HG02759 (cell line): ENCODE results near the gene PMEPA1.

ENCODE experiments used
- ATAC-seq: cut with Tn5 transposase; IDR thresholded peaks from one replicate; pipeline ENCODE4 v1.9.1; 2021; ENCODE audit warnings: mild to moderate bottlenecking, moderate library complexity; ENCODE audit not compliant: unreplicated experiment

PMEPA1 gene

DNA sequence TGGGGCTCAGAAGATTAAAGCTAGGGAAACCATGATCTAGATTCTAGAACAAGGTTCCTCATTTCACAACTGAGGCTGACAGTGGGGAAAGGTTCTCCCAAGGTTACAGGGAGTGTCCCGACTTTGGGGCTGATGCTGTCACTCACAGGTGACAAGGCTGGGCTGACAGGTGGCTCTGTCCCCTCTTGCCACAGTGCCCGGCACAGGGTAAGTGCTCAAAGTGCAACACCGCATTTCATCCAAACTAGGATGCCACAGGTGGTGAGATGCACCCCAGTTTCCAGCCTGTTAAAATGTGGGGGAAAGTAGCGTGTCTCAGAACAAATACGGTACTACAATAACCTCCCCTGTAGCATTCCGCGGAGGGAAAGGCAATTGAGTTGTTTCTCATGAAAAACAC lies 97.4 kb downstream of the PMEPA1 start:
- no peak for ATAC-seq

DNA sequence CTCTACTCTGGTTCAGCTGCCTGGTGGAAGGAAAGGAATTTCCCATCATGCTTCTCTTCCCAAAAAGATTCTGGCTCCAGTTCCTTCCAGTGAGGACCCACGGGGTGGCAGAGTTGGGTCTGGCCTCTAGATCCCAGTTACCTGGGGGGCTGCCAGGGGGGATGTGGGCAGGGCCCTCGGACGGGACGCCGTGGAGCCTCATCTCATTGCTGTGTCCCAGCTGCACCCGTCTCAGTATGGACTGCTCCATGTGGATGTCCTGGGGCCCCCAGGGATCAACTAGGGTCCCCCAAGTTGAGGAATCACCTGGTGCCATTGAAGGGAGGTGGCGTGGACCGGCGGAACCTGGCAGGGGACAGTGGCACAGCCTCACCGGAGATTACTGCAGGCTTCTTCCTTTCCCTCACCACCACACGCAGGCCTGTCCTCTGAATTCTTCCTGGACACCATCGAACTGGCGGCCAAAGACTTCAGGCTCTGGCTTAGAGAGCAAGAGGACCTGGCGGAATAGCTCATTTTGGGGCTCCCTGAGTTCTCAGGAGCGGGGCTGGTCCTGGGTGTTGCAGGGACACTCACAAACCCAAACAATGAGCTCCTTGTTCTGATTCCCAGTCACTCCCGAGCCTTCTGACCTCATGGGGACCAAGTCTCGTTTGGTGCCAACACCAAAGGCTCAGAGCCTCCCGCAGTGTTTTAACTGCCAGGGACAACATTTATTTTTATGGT lies 98.1 kb downstream of the PMEPA1 start:
- ATAC-seq, result no peak

DNA sequence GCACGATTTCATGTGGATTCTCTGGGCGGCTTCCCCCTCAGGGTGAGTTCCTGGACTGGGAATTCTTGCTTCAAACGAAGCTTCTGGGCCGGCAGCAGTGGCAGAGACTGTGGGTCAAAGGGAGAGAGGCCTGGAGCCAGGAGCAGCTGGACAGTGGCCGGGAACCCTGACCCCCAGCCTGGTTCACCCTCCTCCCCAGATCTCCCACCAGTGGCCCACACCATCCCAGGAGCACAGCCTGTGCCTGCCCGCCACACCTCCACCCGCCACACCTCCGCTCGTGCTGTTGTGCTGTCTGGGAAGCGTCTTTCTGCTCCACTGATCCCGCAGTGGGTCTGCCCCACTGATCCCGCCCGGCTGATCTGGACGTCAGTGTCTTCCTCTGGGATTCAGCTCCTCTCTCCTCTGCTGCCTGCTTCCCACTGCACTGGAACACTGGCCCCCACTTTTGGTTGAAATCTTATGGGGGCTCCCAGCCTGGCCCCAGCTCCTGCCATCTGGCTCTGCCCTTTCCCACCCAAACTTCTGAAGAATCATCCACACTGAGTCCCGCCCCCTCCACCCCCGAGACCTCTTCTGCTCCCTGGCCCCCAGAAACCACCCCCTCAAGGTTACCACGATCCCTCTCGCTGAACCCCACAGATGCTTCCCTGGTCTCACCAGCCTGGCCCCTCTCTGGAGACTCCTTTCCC lies 99.4 kb downstream of the PMEPA1 start:
- ATAC-seq, result no peak

DNA sequence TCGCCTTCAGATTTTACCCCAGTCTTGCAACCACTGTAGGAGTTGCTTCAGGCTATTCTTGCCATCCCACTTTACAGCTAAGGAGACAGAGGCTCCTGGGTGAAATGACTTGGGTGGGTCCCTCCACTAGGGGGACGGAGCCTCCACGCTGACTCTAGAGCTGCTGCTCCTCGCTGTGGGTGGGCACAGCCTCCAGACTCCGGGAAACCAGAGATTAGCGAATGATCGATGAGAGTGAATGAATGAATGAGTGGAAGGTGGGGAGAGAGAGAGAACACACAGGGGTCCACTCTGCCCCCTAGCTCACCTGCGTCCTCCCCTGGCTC lies 100.0 kb downstream of the PMEPA1 start:
- no peak for ATAC-seq

DNA sequence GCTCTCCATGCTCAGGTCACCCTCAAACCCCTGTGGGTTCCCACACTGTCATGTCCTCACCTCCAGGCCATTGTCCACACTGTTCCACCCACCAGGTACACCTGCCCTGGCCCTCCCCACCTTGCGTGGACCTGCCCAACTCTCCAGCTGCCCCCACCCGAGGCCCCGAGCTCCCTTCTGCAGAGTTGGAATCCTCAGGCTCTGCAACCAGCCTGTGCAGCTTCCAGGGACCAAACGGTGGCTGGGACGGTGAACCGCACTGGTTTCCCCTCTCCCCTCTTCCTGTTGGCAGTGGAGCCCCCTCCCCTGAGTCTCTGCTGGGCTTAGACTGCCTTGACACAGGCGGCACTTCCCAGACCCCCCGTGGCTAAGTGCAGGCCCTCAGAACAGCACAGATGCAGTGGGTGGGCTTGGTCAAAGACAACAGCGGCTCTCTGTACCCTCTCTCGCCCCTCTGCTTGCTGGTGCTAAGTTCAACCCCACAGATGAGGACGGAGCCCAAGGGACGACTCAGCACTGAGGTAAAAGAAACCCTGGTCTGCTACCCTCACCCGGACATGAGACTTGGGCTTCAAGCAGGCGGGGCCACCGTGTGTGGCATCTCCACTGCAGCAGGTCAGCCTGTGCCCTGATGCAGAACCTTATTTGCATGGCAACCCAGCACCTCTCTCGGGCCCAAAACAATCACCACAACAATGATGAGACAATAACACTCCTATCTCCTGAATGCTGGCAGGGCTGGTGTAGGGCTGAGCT lies 100.6 kb downstream of the PMEPA1 start:
- ATAC-seq, result no peak

DNA sequence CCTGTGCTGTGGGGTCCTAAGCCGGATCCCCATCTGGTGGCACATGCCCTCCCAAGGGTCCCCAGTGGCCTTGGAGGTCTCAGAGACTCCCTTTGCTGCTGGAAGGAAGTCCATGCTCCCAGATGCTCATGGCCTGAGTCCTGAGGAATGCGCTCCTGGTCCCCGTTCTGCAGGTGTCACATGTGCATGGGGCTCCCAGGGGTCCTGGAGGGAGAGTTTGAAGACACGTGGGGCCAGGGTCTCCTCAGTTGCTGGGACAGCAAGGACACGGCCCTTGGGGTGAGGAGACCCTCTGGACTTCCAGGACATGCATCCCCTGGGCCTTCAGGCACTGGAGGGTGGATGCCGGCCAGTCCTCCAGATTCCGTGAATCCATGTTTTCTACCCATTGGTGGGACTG lies 101.3 kb downstream of the PMEPA1 start:
- no peak for ATAC-seq

DNA sequence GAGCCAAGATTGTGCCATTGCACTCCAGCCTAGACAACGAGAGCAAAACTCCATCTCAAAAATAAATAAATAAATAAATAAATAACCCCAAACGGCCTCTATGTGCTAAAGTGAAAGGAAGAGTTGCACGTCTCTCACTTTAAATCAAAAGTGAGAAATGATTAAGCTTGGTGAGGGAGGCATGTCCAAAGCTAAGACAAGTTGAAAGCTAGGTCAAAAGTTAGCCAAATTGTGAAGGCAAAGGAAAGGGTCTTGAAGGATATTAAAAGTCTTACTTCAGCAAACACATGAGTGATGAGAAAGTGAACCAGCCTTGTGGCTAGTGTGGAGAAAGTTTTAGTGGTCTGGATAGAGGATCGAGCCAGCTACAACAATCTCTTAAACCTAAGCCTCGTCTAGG lies 103.9 kb downstream of the PMEPA1 start:
- ATAC-seq, result no peak

DNA sequence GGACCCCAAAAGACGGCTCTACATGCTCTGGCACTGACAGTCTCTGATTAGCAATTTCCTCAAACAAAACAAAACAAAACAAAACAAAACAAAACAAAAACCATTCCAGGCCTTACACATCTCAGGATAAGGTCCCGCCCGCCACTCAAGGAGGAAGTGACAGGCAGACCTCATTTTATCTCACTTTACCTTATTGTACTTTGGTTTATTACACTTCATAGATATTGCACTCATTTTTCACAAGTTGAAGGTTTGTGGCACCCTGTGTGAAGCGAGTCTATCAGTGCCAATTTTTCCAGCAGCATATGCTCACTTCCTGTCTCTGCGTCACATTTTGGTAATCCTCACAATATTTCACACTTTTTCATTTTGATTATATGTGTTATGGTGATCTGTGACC lies 104.8 kb downstream of the PMEPA1 start:
- ATAC-seq, result no peak

DNA sequence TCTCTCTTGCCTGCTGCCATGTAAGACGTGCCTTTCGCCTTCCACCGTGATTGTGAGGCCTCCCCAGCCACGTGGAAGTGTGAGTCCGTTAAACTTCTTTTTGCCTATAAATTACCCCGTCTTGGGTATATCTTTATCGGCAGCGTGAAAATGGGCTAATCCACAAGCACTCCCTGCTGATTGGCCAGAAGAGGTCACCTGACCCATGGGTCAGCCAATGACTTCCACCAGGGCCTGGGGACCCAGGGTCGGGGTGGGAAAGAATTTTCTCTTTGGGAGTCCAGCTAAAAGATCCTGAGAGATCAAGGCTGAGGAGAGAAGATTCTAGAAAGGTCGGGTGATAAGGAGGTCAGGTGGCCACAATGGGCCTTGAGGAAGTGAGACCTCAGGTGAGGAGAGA lies 106.7 kb downstream of the PMEPA1 start:
- no peak for ATAC-seq

DNA sequence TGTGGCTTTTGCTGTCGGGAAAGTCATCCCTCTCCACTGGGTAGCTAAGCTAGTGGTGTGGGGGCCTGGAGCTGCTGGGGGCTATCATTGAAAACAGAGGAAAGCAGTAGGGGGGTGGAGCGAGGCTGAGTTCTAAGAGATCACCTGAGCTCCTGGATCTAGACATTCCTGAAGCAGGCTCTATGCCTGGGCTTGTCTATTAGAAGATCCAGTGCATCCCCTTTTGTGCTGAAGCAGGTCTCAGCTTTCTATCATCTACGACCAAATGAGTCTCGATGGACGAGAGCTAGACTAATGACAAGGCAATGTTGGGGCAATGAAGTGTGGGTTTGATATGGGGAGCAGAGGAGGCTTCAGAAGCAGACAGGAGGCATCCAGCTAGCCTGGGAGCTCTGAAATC lies 108.1 kb downstream of the PMEPA1 start:
- ATAC-seq, result no peak

DNA sequence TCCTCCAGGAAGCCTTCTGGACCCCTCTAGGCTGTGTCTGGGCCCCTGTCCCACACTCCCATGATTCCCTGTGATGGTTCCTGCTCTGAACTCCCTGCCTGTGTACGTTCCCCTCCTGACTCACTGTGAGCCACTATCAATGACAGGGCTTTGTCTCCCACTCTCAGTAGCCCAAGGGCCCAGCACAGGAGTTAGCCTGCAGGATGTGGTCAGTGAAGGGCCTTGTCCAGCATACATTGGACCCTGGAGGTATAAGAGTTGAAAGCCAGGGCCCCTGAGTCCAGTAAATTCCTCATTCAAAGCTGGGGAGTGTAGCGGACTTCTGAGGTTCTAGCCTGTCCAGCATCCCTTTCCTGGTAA lies 108.6 kb downstream of the PMEPA1 start:
- ATAC-seq, result no peak

DNA sequence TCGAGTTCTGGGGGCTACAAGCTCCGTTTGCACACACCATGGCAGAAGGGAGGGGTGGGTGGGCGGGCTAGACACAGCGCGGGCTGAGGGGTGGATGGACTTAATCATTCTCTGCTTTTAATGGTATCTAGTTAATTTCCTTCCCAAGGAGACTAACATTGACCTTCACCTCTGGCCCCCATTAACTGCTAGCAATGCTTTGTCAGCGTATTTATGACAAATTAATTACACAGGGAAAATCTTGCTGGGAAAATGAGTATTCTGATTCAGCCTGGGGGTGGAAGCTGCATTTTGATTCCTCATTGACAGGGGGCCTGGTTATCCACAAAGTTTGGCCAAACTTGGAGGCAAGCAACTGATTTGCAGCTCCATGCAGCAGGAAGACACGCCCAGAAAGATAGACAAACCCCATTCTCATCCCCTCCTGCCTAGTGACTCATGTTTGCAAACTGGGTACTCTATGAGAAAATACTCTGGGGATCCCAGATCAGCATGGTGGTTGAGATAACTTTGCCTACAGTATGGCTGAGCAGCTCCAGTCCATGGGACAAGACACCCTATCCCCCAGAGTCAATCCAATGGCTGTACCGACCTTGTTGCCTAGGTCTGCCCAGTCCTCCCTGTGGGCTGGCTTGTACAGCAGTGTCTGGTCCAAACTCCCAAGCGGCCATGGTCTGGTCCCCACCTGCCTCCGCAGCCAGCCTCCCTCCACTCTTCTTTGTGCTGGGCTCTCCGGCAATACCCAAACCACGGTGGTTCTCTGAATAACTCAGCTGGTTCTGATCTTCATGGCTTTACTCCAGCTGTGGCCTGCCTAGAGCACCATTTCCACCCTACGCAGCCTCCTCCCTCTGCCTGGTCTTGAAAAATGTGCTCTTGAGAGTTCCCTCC lies 109.2 kb downstream of the PMEPA1 start:
- ATAC-seq, result peak; percentile 40

DNA sequence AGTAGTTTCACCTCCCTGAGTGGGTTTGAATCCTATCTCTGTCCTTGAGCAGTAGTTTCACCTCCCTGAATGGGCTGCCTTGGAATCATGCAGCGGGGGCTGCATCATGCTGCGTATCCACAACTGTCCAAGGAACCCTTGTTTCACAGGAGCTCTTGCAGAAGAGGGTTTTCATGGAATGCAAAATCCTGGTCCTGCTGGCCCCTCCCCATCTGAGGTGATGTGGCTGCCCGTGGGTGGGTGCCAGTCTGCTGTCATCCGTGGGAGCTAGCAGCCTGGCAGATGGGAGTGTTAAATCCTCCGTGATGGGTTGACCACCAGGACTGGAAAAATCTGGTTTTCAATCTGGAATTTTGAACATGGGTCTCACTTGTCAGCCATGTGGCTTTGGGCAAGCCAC lies 111.3 kb downstream of the PMEPA1 start:
- ATAC-seq, result no peak
